HG02852 (cell line): ENCODE measurements around the gene CPE.

ENCODE experiments used
- ATAC-seq: cut with Tn5 transposase; IDR thresholded peaks from one replicate; pipeline ENCODE4 v1.9.1; 2021; ENCODE audit warnings: mild to moderate bottlenecking, moderate library complexity; ENCODE audit not compliant: unreplicated experiment

The CPE gene

DNA sequence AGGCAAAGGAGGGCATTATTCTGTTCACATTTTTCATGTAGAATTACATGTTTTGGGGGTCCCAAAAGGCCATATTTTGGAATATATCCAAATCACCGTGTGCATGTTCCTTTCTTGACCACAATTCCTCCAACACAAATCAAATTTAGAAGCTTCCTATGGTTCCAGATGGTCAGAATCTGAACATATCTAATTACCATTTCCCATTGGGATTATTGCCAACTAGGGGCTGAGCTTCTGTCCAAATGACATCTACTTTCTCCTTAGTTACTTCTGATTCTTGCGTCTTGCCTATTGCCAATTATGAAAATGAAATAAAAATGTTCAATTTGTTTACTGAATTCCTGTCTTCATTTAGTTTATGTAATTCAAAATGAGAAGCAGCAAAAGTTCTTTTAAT, 163.7 kb downstream of the CPE start:
- ATAC-seq: no peak
